Skeletal muscle tissue (tissue), 4 donors: ENCODE data around the gene MYOZ2. TPM values are rescaled to one million over a fixed set of nuclear protein-coding genes. Genes with fewer than 3 reads are reported as not detected.

Source experiments
- H3K27ac ChIP-seq: one replicate; pipeline ENCODE4 v1.7.0; 2013; ENCODE audit warnings: mild to moderate bottlenecking, low read depth, low read length, inconsistent platforms
- H3K27me3 ChIP-seq, 3 donors: one replicate each; pipeline ENCODE4 v1.7.0; 2013; ENCODE audit warnings: low read length in 3 of 3; ENCODE audit not compliant: control insufficient read depth in 3 of 3, insufficient read depth in 3 of 3
- H3K36me3 ChIP-seq, 3 donors: one replicate each; pipeline ENCODE4 v1.7.0; 2013; ENCODE audit warnings: low read length in 3 of 3; ENCODE audit not compliant: control insufficient read depth in 3 of 3, insufficient read depth in 3 of 3
- H3K4me1 ChIP-seq, 3 donors: one replicate each; pipeline ENCODE4 v1.7.0; 2013; ENCODE audit warnings: low read length in 3 of 3, mild to moderate bottlenecking in 3 of 3; ENCODE audit not compliant: control insufficient read depth in 3 of 3, insufficient read depth in 3 of 3
- H3K4me3 ChIP-seq, 3 donors: one replicate each; pipeline ENCODE4 v1.7.0; 2013; ENCODE audit warnings: low read length in 3 of 3
- H3K9ac ChIP-seq, 3 donors: one replicate each; pipeline ENCODE4 v1.7.0; 2013; ENCODE audit warnings: low read length in 3 of 3, mild to moderate bottlenecking in 3 of 3, moderate library complexity in 2 of 3, low read depth in 1 of 3
- H3K9me3 ChIP-seq, 3 donors: one replicate each; pipeline ENCODE4 v1.7.0; 2013; ENCODE audit warnings: low read length in 3 of 3; ENCODE audit not compliant: control insufficient read depth in 3 of 3
- total RNA-seq: library from RNA; depleted of rRNA; stranded (reverse); fragments of >200 nt; gene quantifications from one replicate; pipeline ENCODE4 v1.2.3, GENCODE V29; 2014
- donor health status: Osteomylitis.

Gene MYOZ2
- total RNA-seq, 1 donor from 2014 or later = 94.5 TPM

DNA sequence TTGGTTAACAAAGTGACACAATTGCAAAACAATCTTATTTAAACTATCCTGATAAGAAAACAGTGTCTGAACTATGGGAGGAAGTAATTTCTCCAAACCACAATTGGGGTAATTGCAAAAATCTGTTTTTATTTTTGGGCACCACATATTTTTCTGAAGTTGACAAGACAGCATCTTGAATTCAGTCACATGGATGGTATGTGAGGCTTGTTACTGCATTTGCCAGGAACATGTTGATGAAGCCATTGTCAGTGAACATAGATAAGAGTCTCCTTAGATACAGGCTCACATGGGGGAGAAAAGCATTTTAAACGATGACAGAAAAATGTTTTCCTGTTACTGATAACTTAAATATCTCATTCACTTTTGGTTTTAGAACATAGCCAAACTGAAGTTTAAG is 71.4 kb downstream of the MYOZ2 start:
- Histone ChIP-seq H3K27me3 (no peaks in the 10 kb centered on the region), H3K9ac (no peak overlapping the region), H3K27ac (no peak overlapping the region)

DNA sequence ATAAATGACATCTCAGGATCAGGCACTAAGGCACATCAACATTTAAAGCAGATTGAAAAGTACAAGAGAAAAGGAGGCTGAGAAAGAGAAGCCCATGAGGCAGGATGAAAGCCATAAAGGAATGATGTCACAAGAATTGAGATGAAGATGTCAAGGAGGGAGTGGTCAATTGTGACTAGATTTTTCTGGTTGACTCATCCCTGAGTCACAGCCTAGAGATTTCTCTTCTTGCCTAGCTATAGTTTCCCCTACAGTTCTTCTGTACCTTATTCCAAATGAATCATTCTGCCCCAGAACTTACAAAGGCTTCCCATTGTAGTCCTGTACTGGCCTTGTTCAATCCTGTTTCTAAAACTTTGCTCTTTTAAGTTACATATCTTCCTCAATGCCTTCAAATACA is 73.4 kb downstream of the MYOZ2 start:
- peaks cover 5 to 15% (median 14%) of the 10 kb centered on the region in 3 donors for H3K4me1 ChIP-seq
- H3K36me3 ChIP-seq = no peaks in the 10 kb centered on the region
- H3K9ac ChIP-seq = no peak overlapping the region
- no peaks in the 10 kb centered on the region for H3K9me3 ChIP-seq
- H3K27ac ChIP-seq = peak overlapping the region; percentile 12
- no peaks in the 10 kb centered on the region for H3K27me3 ChIP-seq
- H3K4me3 ChIP-seq = no peak overlapping the region

More for the DNA sequence above, 71.4 kb downstream of the MYOZ2 start:
- no peak overlapping the region for H3K4me3 ChIP-seq
- H3K9me3 ChIP-seq = no peaks in the 10 kb centered on the region
- H3K4me1 ChIP-seq = peaks cover under 1 to 15% (median 14%) of the 10 kb centered on the region in 3 donors
- no peaks in the 10 kb centered on the region for H3K36me3 ChIP-seq

DNA sequence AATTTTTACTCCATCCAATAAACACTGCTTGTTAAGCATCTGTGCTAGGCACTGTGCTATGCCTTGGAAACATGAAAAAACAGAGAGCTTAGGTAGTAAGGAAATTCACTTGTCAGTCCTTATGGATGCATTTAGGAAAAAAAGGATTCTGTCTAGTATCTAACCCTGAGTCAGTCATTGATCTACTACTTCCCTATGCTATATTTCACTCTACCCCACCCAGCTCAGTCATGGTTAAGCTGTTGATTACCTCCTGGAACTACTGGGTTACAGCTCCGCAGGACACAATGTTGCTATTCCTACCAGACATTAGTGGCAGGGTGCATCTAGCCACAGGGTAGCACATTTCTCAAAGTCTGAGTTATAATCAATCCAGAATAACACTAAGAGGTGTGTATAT is 74.0 kb downstream of the MYOZ2 start:
- H3K9ac ChIP-seq = no peak overlapping the region
- no peaks in the 10 kb centered on the region for H3K36me3 ChIP-seq
- peak overlapping the region; percentile 12 for H3K27ac ChIP-seq
- no peaks in the 10 kb centered on the region for H3K27me3 ChIP-seq
- no peaks in the 10 kb centered on the region for H3K9me3 ChIP-seq
- peaks cover 6 to 14% (median 13%) of the 10 kb centered on the region in 3 donors for H3K4me1 ChIP-seq
- H3K4me3 ChIP-seq = no peak overlapping the region

DNA sequence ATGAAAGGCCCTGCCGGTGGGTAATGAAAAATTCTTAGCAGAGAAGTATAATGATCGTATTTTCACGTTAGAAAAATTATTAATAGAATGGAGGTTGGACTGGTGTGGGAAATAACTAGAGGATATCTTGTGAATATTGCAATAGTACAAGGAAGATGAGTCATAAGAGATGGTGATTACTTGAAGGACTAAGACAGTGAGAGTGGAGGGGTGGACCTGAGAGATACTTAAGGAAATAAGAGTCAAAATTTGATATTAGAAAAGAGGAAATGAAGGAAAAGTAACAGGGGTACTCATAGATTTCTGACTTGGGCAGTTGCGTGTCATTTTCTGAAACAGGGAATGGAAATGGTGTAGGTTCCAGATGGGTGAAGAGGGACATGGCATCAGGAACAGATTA is 75.1 kb downstream of the MYOZ2 start:
- H3K4me3 ChIP-seq = no peak overlapping the region

DNA sequence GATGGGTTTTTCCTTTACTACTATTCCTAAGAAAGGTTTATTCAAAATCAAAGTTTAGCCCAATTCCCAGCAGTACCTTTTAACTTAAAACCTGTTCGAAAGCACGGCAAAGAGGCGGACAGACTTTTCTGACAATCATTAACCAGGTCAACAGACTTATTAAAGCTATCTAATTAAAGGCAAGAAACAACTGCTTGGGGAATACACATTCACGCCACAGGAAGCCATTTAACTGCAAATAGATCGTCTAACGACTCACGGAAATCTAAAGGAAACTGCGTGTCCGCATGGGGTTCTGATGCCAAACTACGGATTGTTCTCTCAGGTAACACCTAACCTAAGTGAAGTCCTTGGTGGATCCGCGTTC is 76.2 kb downstream of the MYOZ2 start:
- H3K4me1 ChIP-seq = peaks cover 0 to 10% (median 2%) of the 10 kb centered on the region in 3 donors
- H3K4me3 ChIP-seq = peak overlapping the region; percentile 87 to 94 (median 92)
- peak overlapping the region; percentile 97 for H3K27ac ChIP-seq
- no peaks in the 10 kb centered on the region for H3K9me3 ChIP-seq
- peak overlapping the region; percentile 98 to 99 (median 98) for H3K9ac ChIP-seq
- no peaks in the 10 kb centered on the region for H3K27me3 ChIP-seq
- no peaks in the 10 kb centered on the region for H3K36me3 ChIP-seq

More for the DNA sequence above, 75.1 kb downstream of the MYOZ2 start:
- no peaks in the 10 kb centered on the region for H3K27me3 ChIP-seq
- H3K9me3 ChIP-seq = no peaks in the 10 kb centered on the region
- peaks cover 7 to 13% (median 10%) of the 10 kb centered on the region in 3 donors for H3K4me1 ChIP-seq
- no peak overlapping the region for H3K9ac ChIP-seq
- H3K36me3 ChIP-seq = no peaks in the 10 kb centered on the region
- no peak overlapping the region for H3K27ac ChIP-seq

DNA sequence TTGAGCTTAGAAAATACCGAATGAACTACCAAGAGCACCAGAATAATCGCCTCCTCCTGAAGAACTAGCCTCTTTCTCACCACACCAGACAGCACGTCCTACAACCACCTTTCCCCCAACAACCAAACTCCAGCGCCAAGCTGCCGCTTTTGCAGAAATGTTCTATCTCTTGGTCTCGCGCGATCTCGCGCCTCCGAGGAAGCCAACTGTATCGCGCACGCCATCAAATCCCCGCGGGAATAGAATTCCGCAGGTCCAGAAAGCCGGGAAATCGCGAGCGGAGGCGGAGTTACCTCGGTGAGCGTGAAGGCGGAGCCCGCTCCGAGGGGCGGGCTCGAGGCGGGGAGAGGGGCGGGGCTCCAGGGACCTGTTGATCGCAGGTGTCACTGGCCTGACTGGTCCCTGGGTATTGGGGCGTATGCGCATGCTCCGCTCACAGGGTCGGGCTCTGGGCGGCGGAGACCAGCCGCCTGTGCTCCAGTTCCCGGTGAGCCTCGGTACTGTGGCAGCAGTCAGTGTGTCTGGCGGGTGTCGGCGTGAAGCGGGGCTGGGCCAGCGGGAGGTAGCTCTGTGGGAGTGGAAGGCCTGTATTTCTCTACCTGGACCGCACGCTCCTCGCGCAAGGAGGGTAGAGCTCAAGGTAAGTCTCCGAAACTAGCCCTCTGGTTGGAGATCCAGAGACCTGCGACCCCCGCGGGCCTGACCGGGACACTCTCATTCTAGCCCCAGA is 76.8 kb downstream of the MYOZ2 start, which contains the start of gene USP53:
Gene USP53, plus strand, starts transcription at position 480 of the 730 bp plus-strand sequence. CDS start 27,047 bp downstream, outside the sequence.
- no peaks in the 10 kb centered on the region for H3K9me3 ChIP-seq
- peaks cover 3 to 15% (median 4%) of the 10 kb centered on the region in 3 donors for H3K4me1 ChIP-seq
- H3K4me3 ChIP-seq = peak within 1 kb of the TSS; percentile 87 to 94 (median 92)
- H3K9ac ChIP-seq = peak within 1 kb of the TSS; percentile 98 to 99 (median 98)
- peaks cover 0 to 2% (median 0%) of the 10 kb centered on the region in 3 donors for H3K36me3 ChIP-seq
- H3K27ac ChIP-seq = peak within 1 kb of the TSS; percentile 97
- no peaks in the 10 kb centered on the region for H3K27me3 ChIP-seq

DNA sequence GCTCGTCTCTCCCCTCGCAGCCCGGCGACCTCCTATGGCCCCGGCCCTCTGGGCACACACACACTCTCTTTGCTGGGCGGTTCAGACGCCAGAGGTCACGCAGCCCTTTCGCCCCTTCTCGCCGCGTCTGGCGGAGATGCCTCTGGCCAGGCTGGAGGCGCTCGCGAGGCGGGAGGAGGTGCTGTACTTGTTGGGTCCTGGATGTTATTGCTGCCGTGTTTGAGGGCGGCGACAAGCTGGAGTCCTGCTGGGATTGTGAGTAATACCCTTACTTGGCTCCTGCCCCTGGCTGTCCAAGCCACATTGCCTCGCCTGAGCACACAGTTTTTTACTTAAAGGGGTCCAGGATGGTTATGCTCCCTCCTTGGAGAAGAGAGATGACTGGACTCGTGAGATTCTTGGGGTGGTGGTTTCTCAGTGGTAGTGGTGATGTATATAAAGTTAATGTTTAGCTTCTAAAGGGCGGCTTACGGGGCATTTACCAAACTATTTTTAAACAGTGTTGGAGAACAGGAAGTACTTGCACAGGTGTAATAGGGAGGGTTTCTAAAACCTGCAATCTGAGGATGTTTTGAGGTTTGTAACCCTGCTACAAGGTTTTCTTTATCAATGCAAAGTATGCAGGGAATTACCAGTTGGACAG is 77.5 kb downstream of the MYOZ2 start:
- peak overlapping the region; percentile 98 to 99 (median 98) for H3K9ac ChIP-seq
- H3K4me3 ChIP-seq = peak overlapping the region; percentile 87 to 94 (median 92)
- peaks cover 3 to 22% (median 11%) of the 10 kb centered on the region in 3 donors for H3K4me1 ChIP-seq

DNA sequence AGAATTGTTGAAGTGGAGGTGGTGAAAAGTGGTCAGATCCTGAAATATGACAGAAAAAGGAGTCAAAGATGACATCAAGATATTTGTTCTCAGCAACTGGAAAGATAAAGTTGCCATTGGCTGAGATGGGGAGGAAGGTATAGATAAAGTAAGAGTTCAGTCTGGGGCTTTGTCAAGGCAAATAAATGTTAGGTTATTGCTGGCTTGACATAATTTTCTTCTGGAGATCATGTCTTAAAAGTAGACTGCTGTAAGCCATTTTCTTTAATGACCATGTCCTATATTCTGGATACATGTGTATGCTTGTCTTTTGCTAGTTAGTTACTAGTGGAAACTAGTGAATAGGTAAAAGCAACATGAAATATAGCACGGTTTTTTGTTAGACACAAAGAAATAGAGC is 82.5 kb downstream of the MYOZ2 start:
- Histone ChIP-seq H3K9me3 (no peaks in the 10 kb centered on the region), H3K4me1 (peaks cover 3 to 23% (median 12%) of the 10 kb centered on the region in 3 donors), H3K36me3 (peaks cover 3 to 27% (median 13%) of the 10 kb centered on the region in 3 donors), H3K27me3 (no peaks in the 10 kb centered on the region), H3K4me3 (no peak overlapping the region), H3K9ac (no peak overlapping the region), H3K27ac (no peak overlapping the region)

More for the DNA sequence above, 77.5 kb downstream of the MYOZ2 start:
- no peaks in the 10 kb centered on the region for H3K9me3 ChIP-seq
- H3K36me3 ChIP-seq = peaks cover 0 to 8% (median 3%) of the 10 kb centered on the region in 3 donors
- H3K27ac ChIP-seq = peak overlapping the region; percentile 97
- H3K27me3 ChIP-seq = no peaks in the 10 kb centered on the region

DNA sequence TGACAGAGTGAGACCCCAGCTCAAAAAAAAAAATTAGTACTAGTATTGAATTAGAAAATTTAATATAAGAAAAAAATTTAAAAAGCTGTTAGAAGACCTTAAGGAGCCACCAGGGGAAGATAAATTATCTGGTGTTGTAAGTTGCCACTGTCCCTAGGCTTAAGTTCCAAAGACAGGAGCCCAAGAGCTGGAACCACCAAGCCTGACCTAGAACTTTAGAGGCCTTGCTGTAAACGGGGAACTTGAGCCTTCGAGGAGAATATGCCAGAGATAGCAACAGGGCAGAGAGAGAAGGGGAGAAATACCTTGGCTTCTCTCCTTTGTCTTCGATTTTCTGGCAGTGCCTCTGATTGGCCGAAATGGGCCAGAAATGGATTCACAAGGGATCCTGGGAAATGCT is 85.8 kb downstream of the MYOZ2 start:
- H3K27ac ChIP-seq = no peak overlapping the region
- H3K9me3 ChIP-seq = no peaks in the 10 kb centered on the region
- peaks cover 5 to 32% (median 13%) of the 10 kb centered on the region in 3 donors for H3K36me3 ChIP-seq

DNA sequence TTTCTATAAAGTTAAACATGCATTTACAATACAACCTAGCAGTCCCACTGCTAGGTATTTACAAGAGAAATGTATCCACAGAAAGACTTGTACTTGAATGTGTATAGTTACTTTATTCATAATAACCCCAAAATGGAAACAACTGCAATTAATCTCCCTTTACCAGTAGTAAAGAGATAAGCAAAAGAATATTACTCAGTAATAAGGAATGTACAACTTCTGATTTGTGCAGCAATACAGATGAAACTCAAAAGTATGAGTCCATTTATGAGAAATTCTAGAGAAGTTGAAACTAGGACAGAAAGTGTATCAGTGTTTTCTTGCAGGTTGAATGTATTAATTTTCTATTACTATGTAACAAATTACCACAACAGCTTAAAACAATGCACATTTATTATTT is 92.1 kb downstream of the MYOZ2 start:
- Histone ChIP-seq H3K9me3 (no peaks in the 10 kb centered on the region), H3K27me3 (no peaks in the 10 kb centered on the region), H3K9ac (no peak overlapping the region), H3K4me3 (no peak overlapping the region), H3K36me3 (peaks cover 0 to 20% (median 6%) of the 10 kb centered on the region in 3 donors), H3K27ac (no peak overlapping the region), H3K4me1 (peaks cover 0 to 5% (median 3%) of the 10 kb centered on the region in 3 donors)

More for the DNA sequence above, 85.8 kb downstream of the MYOZ2 start:
- no peak overlapping the region for H3K4me3 ChIP-seq
- peaks cover 3 to 19% (median 12%) of the 10 kb centered on the region in 3 donors for H3K4me1 ChIP-seq
- no peaks in the 10 kb centered on the region for H3K27me3 ChIP-seq
- H3K9ac ChIP-seq = no peak overlapping the region
